Activated CD4-positive, alpha-beta T cell treated with anti-CD3 and anti-CD28 coated beads, Interleukin-2, Interleukin-6, amounts not matched to agents 100 ng/mL and 50 ng/mL, durations not matched to agents 16 hours and 8 hours (primary cell): ENCODE results near the gene GALNT13.

Source experiments
- DNase-seq: peaks from one replicate; pipeline ENCODE4 v3.0.0-alpha.2; 2020

Gene GALNT13

GRCh38 chr2:153871231-153872221 lies at the start of gene GALNT13:
Gene GALNT13 (plus strand): TSS chr2:153871922.
- DNase-seq = no peak

- no peak for DNase-seq
Measured at GRCh38 chr2:153823880-153824279, 47.8 kb upstream of the GALNT13 start.

- no peak for DNase-seq
Measured at GRCh38 chr2:153828335-153828734, 43.4 kb upstream of the GALNT13 start.

- no peak for DNase-seq
Measured at GRCh38 chr2:153834662-153835061, 37.1 kb upstream of the GALNT13 start.

GRCh38 chr2:153858250-153858649 lies 13.5 kb upstream of the GALNT13 start:
- no peak for DNase-seq

GRCh38 chr2:153864022-153864421 lies 7.7 kb upstream of the GALNT13 start:
- no peak for DNase-seq

- DNase-seq = no peak
Measured at GRCh38 chr2:153866595-153866994, 5.1 kb upstream of the GALNT13 start.

GRCh38 chr2:153870308-153870707 lies 1.4 kb upstream of the GALNT13 start:
- DNase-seq = no peak

GRCh38 chr2:153872311-153873051 lies 759 bp downstream of the GALNT13 start:
- no peak for DNase-seq

- DNase-seq = no peak
Measured at GRCh38 chr2:153873052-153874048, 1.6 kb downstream of the GALNT13 start.

GRCh38 chr2:153875801-153876466 lies 4.2 kb downstream of the GALNT13 start:
- no peak for DNase-seq

- no peak for DNase-seq
Measured at GRCh38 chr2:153880926-153881325, 9.2 kb downstream of the GALNT13 start.

- DNase-seq = no peak
Measured at GRCh38 chr2:153886833-153887232, 15.1 kb downstream of the GALNT13 start.

- DNase-seq = no peak
Measured at GRCh38 chr2:153890576-153890975, 18.9 kb downstream of the GALNT13 start.

GRCh38 chr2:153891051-153891450 lies 19.3 kb downstream of the GALNT13 start:
- DNase-seq = no peak

GRCh38 chr2:153912798-153913396 lies 41.2 kb downstream of the GALNT13 start:
- no peak for DNase-seq

- DNase-seq = no peak
Measured at GRCh38 chr2:153917570-153917969, 45.8 kb downstream of the GALNT13 start.

- DNase-seq = no peak
Measured at GRCh38 chr2:153935511-153935910, 63.8 kb downstream of the GALNT13 start.

GRCh38 chr2:153939124-153939796 lies 67.5 kb downstream of the GALNT13 start:
- no peak for DNase-seq

GRCh38 chr2:153940511-153940910 lies 68.8 kb downstream of the GALNT13 start:
- no peak for DNase-seq

- no peak for DNase-seq
Measured at GRCh38 chr2:153944800-153945199, 73.1 kb downstream of the GALNT13 start.
